IPS-NIHi7 (cell line): ENCODE measurements around the gene EIF1.
"Not testable (repeated sequence)": the region's sequence is repeated elsewhere in the genome, so short reads cannot be mapped to it uniquely, and the experiment has no call there.

Experiments
- DNase-seq: peaks from one replicate; pipeline ENCODE4 v3.0.0; 2012; ENCODE audit warnings: mixed read lengths; ENCODE audit errors: extremely low spot score

Gene EIF1

GRCh38 chr17:41655611-41656111, 33.0 kb upstream of the EIF1 start:
- peak; percentile 55 for DNase-seq

- no peak for DNase-seq
These were observed 32.2 kb upstream of the EIF1 start for GRCh38 chr17:41656249-41657023.

GRCh38 chr17:41657176-41657754, 31.4 kb upstream of the EIF1 start:
- DNase-seq, result no peak

- DNase-seq, result no peak
These were observed 30.7 kb upstream of the EIF1 start for GRCh38 chr17:41657936-41658335.

GRCh38 chr17:41658846-41659245, 29.8 kb upstream of the EIF1 start:
- DNase-seq, result no peak

- no peak for DNase-seq
These were observed 29.1 kb upstream of the EIF1 start for GRCh38 chr17:41659427-41660212.

GRCh38 chr17:41660221-41660711, 28.4 kb upstream of the EIF1 start:
- no peak for DNase-seq

- no peak for DNase-seq
These were observed 25.1 kb upstream of the EIF1 start for GRCh38 chr17:41663451-41664171.

- DNase-seq, result no peak
These were observed 24.6 kb upstream of the EIF1 start for GRCh38 chr17:41664172-41664457.

- DNase-seq, result no peak
These were observed 23.8 kb upstream of the EIF1 start for GRCh38 chr17:41664587-41665565.

GRCh38 chr17:41665566-41666236, 23.0 kb upstream of the EIF1 start:
- peak; percentile 92 for DNase-seq

- DNase-seq, result no peak
These were observed 22.4 kb upstream of the EIF1 start for GRCh38 chr17:41666237-41666641.

- DNase-seq, result peak; percentile 83
These were observed 21.9 kb upstream of the EIF1 start for GRCh38 chr17:41666708-41667279.

GRCh38 chr17:41667280-41668041, 21.2 kb upstream of the EIF1 start:
- DNase-seq, result peak; percentile 28

- no peak for DNase-seq
These were observed 16.5 kb upstream of the EIF1 start for GRCh38 chr17:41672153-41672552.

GRCh38 chr17:41675157-41676057, 13.3 kb upstream of the EIF1 start:
- not testable (repeated sequence) for DNase-seq

GRCh38 chr17:41676058-41676419, 12.6 kb upstream of the EIF1 start:
- DNase-seq, result no peak

GRCh38 chr17:41678411-41678906, 10.2 kb upstream of the EIF1 start:
- no peak for DNase-seq
